DND-41 (cell line): Measurements from ENCODE around the gene TMPRSS3.

Experiments
- ATAC-seq: fragments of 200-7000 bp; cut with Tn5 transposase; 3 replicates; pipeline ENCODE4 v1.9.1; 2021; ENCODE audit warnings: low read depth; ENCODE audit not compliant: insufficient read depth
- DNase-seq: peaks from one replicate; pipeline ENCODE4 v3.0.0-alpha.2; 2020
- H2AFZ ChIP-seq: 2 replicates; pipeline ENCODE4 v1.6.0; 2012; ENCODE audit warnings: low read depth, low read length
- H3K27ac ChIP-seq: 2 replicates; pipeline ENCODE4 v1.5.1; 2012; ENCODE audit warnings: low read length, inconsistent platforms
- H3K27me3 ChIP-seq: fragments of 200-600 bp; sonication (generic); 2 replicates; pipeline ENCODE4 v1.6.0; 2012; ENCODE audit warnings: low read length, mild to moderate bottlenecking, inconsistent platforms; ENCODE audit not compliant: insufficient read depth, poor library complexity
- H3K36me3 ChIP-seq: 2 replicates; pipeline ENCODE4 v1.5.1; 2012; ENCODE audit warnings: low read length, inconsistent platforms; ENCODE audit not compliant: insufficient read depth
- H3K4me1 ChIP-seq: 2 replicates; pipeline ENCODE4 v1.5.1; 2012; ENCODE audit warnings: mild to moderate bottlenecking, low read length; ENCODE audit not compliant: insufficient read depth
- H3K4me2 ChIP-seq: 2 replicates; pipeline ENCODE4 v1.6.0; 2012; ENCODE audit warnings: mild to moderate bottlenecking, moderate library complexity, low read length, inconsistent platforms; ENCODE audit not compliant: insufficient read depth
- H3K4me3 ChIP-seq, 2 experiments: fragments of 200-600 bp in 1 of 2; shearing (Covaris generic) in 1 of 2; 2 replicates each; pipeline ENCODE4 v1.5.1; 2012 to 2016; ENCODE audit warnings: inconsistent platforms in 2 of 2, low read length in 2 of 2, mild to moderate bottlenecking in 2 of 2, low read depth in 1 of 2, moderate library complexity in 1 of 2
- H3K79me2 ChIP-seq: 2 replicates; pipeline ENCODE4 v1.6.0; 2012; ENCODE audit warnings: low read length, inconsistent platforms; ENCODE audit not compliant: insufficient read depth
- H3K9ac ChIP-seq: 2 replicates; pipeline ENCODE4 v1.6.0; 2012; ENCODE audit warnings: low read depth, mild to moderate bottlenecking, inconsistent platforms, low read length, moderate library complexity
- H3K9me3 ChIP-seq: 2 replicates; pipeline ENCODE4 v1.5.1; 2012; ENCODE audit warnings: low read length, moderate library complexity, mild to moderate bottlenecking, inconsistent platforms; ENCODE audit not compliant: insufficient read depth, severe bottlenecking
- H4K20me1 ChIP-seq: 2 replicates; pipeline ENCODE4 v1.6.0; 2012; ENCODE audit warnings: low read length; ENCODE audit not compliant: insufficient read depth
- EZH2 ChIP-seq: IDR thresholded peaks from 3 replicates; pipeline ENCODE4 v1.6.1; 2012; ENCODE audit warnings: borderline replicate concordance, low read depth, mild to moderate bottlenecking, moderate library complexity, low read length, inconsistent platforms; ENCODE audit not compliant: severe bottlenecking
- TF ChIP-seq, protein P1 (sequence below): IDR thresholded peaks from 2 replicates; pipeline ENCODE4 v1.5.1; 2012; ENCODE audit warnings: borderline replicate concordance, low read length, moderate library complexity, mild to moderate bottlenecking; ENCODE audit not compliant: poor library complexity, severe bottlenecking; ENCODE audit errors: extremely low read depth

Gene TMPRSS3

DNA sequence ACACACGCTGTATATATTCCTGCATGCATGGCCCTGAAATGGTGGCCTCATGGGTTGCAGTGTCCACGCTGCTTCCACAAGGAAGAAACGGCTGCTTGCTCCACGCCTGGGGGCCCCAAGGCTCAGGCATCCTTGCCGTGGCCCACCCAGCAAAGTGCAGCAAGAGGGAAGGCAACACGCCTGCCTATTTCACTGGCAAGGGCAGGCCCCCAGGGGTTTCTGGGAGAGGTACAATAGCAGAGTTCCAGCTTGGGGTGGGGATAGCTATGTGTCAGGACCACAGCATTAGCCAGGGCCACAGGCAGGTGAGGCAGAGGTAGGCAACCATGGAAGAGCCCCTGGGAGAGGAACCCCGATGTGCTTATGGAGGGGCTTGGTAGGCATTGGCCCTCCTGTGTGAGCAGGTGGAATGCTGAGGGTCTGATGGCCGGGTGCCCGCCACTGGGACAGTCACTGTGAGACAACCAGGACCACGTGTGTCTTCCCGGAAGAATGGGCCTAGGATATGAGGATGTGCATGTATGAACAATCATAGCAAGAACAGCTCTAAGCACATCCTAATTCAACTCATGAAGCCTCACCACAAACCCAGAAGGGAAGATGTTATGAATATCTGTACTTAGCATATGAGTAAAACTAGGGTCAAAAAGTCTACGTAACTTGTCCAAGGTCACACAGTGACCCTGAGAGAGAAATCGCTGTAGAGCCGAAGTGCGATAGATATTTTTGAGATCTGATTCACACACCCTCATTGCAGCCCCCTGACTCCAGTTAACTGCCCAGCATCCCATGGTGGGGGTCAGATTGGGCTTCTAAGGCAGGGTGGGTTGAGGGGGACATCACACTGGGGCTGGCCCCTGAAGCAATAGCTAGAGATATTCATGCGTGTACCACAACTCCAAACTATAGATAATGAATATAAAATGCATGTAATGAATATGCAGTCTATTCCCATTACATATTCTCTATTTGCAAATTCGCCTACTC lies 56.8 kb downstream of the TMPRSS3 start:
- H3K4me3 ChIP-seq: no peak overlapping the region
- H4K20me1 ChIP-seq: no peaks in the 10 kb centered on the region
- no peaks in the 10 kb centered on the region for H3K4me1 ChIP-seq
- no peaks in the 10 kb centered on the region for H3K36me3 ChIP-seq
- no peaks in the 10 kb centered on the region for H3K27me3 ChIP-seq
- TF ChIP-seq, protein P1, sequence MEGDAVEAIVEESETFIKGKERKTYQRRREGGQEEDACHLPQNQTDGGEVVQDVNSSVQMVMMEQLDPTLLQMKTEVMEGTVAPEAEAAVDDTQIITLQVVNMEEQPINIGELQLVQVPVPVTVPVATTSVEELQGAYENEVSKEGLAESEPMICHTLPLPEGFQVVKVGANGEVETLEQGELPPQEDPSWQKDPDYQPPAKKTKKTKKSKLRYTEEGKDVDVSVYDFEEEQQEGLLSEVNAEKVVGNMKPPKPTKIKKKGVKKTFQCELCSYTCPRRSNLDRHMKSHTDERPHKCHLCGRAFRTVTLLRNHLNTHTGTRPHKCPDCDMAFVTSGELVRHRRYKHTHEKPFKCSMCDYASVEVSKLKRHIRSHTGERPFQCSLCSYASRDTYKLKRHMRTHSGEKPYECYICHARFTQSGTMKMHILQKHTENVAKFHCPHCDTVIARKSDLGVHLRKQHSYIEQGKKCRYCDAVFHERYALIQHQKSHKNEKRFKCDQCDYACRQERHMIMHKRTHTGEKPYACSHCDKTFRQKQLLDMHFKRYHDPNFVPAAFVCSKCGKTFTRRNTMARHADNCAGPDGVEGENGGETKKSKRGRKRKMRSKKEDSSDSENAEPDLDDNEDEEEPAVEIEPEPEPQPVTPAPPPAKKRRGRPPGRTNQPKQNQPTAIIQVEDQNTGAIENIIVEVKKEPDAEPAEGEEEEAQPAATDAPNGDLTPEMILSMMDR: no peak
- TF ChIP-seq EZH2: no peak
- no peak overlapping the region for H3K27ac ChIP-seq
- ATAC-seq (no peak), DNase-seq (no peak)
- no peak overlapping the region for H3K9ac ChIP-seq
- H2AFZ ChIP-seq: no peak overlapping the region
- no peaks in the 10 kb centered on the region for H3K79me2 ChIP-seq
- no peak overlapping the region for H3K4me2 ChIP-seq
- H3K9me3 ChIP-seq: no peaks in the 10 kb centered on the region

DNA sequence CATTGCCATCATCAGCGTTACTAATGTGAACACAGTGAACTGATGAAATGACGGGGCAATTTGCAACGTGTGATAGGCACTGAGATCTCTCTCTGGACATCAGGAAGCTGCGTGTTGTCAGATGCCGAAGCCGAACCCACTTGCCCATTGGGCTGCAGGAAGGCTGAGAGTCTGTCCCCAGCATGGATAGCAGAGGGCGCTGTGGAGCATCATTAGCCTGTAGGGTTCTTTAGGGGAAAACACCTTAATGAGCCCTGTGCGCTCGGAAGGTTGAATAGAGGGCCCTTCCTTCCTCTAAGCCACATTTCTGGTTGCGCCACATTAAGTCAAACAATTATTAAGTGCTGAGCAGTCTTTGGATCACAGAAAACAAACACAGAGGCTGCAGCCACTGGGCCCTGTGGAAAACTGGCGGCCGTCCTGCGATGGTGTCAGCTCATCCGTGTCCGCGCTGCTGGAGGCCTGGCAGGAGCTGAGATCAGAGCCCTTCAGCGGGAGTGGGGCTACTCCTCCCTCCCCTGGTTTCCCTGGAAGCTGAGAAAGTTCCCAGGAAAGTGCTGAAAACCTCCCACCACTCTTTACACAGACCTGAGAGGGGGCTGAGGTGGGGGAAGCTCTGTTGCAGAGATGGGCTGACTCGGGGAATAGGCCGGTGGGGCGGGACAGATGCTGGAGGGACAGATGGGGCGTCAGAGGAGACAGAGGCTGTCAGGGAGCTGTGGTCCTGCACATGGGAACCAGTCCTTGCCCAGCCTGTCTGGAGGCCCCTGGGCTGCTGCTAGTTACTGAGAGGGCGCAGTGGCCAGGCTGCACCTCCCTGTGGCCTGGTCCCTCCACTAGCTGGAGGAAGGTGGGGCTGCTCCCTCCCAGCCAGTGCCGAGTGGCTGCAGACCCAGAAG lies 57.8 kb downstream of the TMPRSS3 start:
- Histone ChIP-seq H3K9ac (no peak overlapping the region), H3K27me3 (no peaks in the 10 kb centered on the region), H2AFZ (no peak overlapping the region)

DNA sequence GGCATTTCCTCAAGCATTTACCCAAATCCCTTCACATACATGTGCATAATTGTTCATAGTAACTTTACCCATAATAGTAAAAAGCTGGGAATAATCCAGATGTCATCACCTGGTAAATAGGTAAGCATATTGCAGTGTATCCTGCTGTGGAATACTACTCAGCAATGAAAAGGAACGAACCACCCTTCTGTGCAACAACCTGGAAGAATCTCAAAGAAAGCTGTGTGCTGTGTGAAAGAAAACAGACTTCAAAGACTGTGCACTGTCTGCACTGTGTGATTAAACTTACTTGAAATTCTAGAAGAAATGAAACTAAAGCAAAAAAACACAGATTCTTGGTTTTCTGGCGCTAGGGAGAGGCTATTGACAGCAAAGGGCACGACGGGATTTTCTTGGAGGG lies 58.6 kb downstream of the TMPRSS3 start:
- Histone ChIP-seq H3K4me2 (no peak overlapping the region), H3K4me3 (no peak overlapping the region), H3K27ac (no peak overlapping the region), H2AFZ (no peak overlapping the region), H3K79me2 (no peaks in the 10 kb centered on the region), H3K4me1 (no peaks in the 10 kb centered on the region), H3K9me3 (peaks cover under 1% of the 10 kb centered on the region), H3K27me3 (no peaks in the 10 kb centered on the region), H3K9ac (no peak overlapping the region), H3K36me3 (no peaks in the 10 kb centered on the region), H4K20me1 (no peaks in the 10 kb centered on the region)
- DNase-seq (no peak), ATAC-seq (no peak)
- TF ChIP-seq, protein P1: no peak
- TF ChIP-seq EZH2: no peak

More for the DNA sequence above, 57.8 kb downstream of the TMPRSS3 start:
- no peaks in the 10 kb centered on the region for H3K36me3 ChIP-seq
- no peaks in the 10 kb centered on the region for H3K79me2 ChIP-seq
- H3K4me2 ChIP-seq: no peak overlapping the region
- H3K9me3 ChIP-seq: no peaks in the 10 kb centered on the region
- no peaks in the 10 kb centered on the region for H3K4me1 ChIP-seq
- H3K4me3 ChIP-seq: no peak overlapping the region
- peak; percentile 87 for ATAC-seq
- TF ChIP-seq EZH2: no peak
- TF ChIP-seq, protein P1: peak; percentile 86
- no peak overlapping the region for H3K27ac ChIP-seq
- DNase-seq: peak; percentile 69
- H4K20me1 ChIP-seq: no peaks in the 10 kb centered on the region
